ENCODE data around the gene MRPS30.
"Not testable (repeated sequence)": the region's sequence is repeated elsewhere in the genome, so short reads cannot be mapped to it uniquely, and the experiment has no call there.

The MRPS30 gene

GRCh38 chr5:44821164-44821563, 12.4 kb downstream of the MRPS30 start:
- no peak for DNase-seq

- not testable (repeated sequence) for DNase-seq
Observed at GRCh38 chr5:44824662-44825061, 15.9 kb downstream of the MRPS30 start.

- DNase-seq: no peak
Observed at GRCh38 chr5:44827681-44828080, 18.9 kb downstream of the MRPS30 start.

GRCh38 chr5:44828719-44829118, 20.0 kb downstream of the MRPS30 start:
- no peak for DNase-seq

GRCh38 chr5:44830951-44831350, 22.2 kb downstream of the MRPS30 start:
- DNase-seq: no peak

GRCh38 chr5:44833249-44833648, 24.5 kb downstream of the MRPS30 start:
- no peak for DNase-seq

GRCh38 chr5:44835693-44836092, 26.9 kb downstream of the MRPS30 start:
- no peak for DNase-seq

- DNase-seq: no peak
Observed at GRCh38 chr5:44839018-44839681, 30.4 kb downstream of the MRPS30 start.

GRCh38 chr5:44842496-44843282, 33.9 kb downstream of the MRPS30 start:
- DNase-seq: no peak

- no peak for DNase-seq
Observed at GRCh38 chr5:44844744-44845143, 36.0 kb downstream of the MRPS30 start.

GRCh38 chr5:44845777-44846176, 37.0 kb downstream of the MRPS30 start:
- no peak for DNase-seq

- no peak for DNase-seq
Observed at GRCh38 chr5:44847206-44847852, 38.6 kb downstream of the MRPS30 start.

GRCh38 chr5:44860267-44860666, 51.5 kb downstream of the MRPS30 start:
- no peak for DNase-seq

GRCh38 chr5:44862808-44863207, 54.1 kb downstream of the MRPS30 start:
- DNase-seq: no peak

All from CD4-positive, alpha-beta T cell treated with Interleukin-17A for 1 hour (primary cell).